ENCODE measurements around the gene ZC2HC1C.
"Not testable (repeated sequence)": the region's sequence is repeated elsewhere in the genome, so short reads cannot be mapped to it uniquely, and the experiment has no call there.

The ZC2HC1C gene

DNA sequence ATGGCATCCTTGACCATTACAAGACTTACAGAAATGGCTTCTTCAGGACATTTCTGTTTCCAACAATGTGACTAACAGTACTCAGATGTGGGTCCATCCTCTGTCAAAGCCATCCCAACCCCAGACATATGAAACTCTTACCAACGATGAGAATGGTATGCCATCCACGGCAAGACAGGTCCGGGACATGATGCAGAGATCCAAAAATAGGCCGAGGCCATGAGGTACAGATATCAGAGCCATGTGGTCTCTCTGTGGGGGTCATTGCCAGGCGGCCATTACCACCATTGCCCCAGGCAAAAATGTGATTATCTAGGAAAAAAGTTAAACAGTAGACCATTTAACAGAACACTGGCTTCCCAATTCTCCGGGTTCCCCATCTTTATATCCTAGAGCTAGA, 27.5 kb downstream of the ZC2HC1C start:
- no peak for DNase-seq (ENCODE audit: low spot score)

DNA sequence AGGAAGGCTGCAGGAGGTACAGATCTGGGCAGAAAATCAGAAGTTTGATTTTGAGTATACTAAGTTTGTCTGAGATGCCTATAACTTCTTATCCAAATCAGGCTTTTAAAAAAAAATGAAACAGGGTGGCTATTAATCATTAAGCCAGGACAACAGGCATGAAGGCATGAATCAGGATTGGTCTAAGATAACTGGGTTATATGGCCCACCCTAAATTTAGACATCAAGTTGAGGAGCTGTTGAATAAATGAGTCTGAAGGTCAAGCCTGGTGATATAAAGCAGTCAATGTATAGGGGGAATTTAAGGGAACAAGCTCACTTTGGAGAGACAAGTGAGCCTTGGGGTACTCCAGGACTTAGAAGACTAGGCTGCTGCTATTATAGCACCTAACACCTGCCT, 28.8 kb downstream of the ZC2HC1C start:
- no peak for DNase-seq (ENCODE audit: low spot score)

DNA sequence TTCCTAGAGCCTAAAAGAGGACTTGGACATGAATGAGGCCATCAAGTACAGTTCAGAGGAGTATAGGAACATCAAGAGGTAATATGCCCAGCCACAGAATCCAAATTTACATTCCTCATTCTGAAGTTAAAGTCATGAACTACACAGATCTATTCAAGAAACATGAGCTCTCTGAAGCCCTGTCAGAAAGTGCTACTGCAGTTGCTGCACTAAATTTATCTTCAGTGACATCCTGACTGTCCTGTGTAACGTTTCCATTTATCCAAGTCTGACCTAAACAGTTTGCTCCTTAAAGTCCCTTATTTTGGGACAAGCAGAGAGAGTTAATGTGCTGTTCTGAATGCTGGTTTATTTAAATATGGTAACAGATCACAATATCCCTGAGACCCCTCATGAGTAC, 29.2 kb downstream of the ZC2HC1C start:
- DNase-seq (ENCODE audit: low spot score): no peak

- DNase-seq (ENCODE audit: low spot score): no peak
Measured at GRCh38 chr14:75101491-75101890, 32.0 kb downstream of the ZC2HC1C start.

GRCh38 chr14:75107186-75107585, 37.7 kb downstream of the ZC2HC1C start:
- no peak for DNase-seq (ENCODE audit: low spot score)

DNA sequence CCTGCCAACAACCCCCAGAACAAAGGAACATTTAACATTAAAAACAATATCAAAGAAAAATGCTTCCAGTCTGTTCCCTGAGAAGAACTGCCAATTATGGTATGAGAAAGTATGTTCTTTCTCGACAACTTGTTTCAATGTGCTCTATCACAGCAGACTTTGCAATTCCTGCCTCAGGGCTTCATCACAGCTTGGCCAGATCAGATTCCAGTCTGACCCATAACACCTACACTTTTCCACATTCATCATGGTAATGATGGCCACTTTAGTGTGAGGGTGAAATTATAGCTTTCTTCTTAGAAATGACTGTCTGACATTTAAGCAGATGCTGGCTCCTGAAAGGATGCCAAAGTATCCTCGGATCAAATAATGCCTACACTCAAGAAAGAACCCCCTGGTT, 40.4 kb downstream of the ZC2HC1C start:
- DNase-seq (ENCODE audit: low spot score): no peak

GRCh38 chr14:75113932-75114539, 44.6 kb downstream of the ZC2HC1C start:
- no peak for DNase-seq (ENCODE audit: low spot score)

GRCh38 chr14:75119056-75119455, 49.6 kb downstream of the ZC2HC1C start:
- no peak for DNase-seq (ENCODE audit: low spot score)

GRCh38 chr14:75120541-75121291, 51.3 kb downstream of the ZC2HC1C start:
- DNase-seq (ENCODE audit: low spot score): no peak

GRCh38 chr14:75121552-75121951, 52.1 kb downstream of the ZC2HC1C start:
- DNase-seq (ENCODE audit: low spot score): no peak

DNA sequence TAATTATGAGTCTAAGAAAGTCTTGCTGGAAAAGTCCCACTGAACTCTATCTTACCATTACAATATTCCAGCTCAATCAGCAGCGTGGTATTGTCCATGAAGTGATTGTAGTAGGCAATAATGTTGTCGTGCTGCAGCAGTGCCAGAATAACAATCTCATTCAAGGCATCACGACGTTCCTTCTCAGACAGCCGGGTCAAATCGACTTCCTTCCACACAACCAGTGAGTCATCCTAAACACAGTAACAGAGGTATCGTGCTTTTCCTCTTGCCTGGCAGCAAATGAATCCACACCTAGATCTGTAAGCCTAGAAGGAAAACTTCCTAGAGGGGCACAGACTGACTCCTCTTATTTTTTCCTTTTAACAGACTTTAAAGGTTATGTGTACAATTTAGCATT, 54.5 kb downstream of the ZC2HC1C start:
- peak; percentile 55 for DNase-seq (ENCODE audit: low spot score)

GRCh38 chr14:75125617-75126016, 56.2 kb downstream of the ZC2HC1C start:
- no peak for DNase-seq (ENCODE audit: low spot score)

DNA sequence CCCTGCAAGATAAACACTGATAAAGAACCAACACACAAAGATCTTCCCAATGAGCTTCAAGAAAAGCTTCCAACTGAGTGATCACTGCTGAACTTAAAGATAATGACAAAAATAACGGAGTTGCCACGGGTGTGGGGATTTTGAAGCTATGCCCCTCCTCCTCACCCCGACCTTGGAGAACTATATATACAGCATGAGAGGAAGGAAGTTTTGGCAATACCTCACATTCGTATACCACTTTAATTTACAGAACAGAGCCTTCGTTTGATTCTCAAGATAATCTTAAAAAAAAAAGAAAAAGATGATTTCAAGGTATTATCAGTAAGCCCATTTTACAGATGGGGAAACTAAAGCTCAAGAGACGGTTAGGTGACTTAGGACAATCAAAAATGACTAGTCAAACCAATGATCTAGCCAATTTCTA, 56.7 kb downstream of the ZC2HC1C start:
- DNase-seq (ENCODE audit: low spot score): peak; percentile 25

DNA sequence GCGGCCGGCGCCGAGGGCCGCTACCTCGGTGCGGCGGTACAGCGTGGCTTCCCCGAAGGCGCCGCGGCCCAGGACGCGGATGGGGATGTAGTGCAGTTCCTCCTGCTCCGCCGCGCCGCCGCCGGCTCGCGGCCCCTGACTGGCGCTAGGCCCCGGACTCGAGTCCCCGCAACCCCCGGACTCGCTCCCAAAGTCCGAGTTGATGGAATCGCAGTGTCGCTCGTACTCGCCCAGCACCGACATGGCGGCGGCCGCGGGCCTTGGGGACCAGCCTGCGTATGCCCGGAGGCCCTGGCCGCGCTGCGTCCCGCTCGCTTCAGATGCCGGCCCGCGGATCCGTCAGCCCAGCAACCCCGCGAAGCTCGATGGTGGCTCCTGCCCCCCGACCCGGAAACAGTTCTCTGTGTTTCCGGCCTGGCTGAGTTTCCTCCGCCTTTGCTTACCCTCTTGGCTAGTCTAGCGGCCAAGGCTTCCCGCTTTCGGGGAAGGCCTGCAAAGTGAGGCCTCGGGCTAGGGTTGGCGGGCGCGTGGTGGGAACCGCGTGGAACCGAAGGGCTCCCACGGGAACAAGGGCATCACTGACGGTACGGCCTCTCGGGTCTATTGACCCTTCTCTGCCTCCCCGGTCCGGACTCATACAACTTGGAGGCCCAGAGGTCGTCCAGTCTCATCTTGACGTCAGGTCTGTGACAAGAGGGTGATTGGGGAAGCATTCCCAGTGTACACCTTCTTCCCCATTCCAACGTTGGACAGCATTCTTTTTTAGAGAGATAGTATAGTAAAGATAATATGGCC, 57.4 kb downstream of the ZC2HC1C start, which contains the start of gene NEK9:
Gene NEK9, minus strand, starts transcription at position 370 of the 795 bp plus-strand sequence. Its CDS starts 127 bp downstream, at position 243.
- DNase-seq (ENCODE audit: low spot score): peak; percentile 89

- not testable (repeated sequence) for DNase-seq (ENCODE audit: low spot score)
Measured at GRCh38 chr14:75127474-75127820, 58.0 kb downstream of the ZC2HC1C start.

- DNase-seq (ENCODE audit: low spot score): no peak
Measured at GRCh38 chr14:75127903-75128595, 58.6 kb downstream of the ZC2HC1C start.

GRCh38 chr14:75128596-75128990, 59.2 kb downstream of the ZC2HC1C start:
- no peak for DNase-seq (ENCODE audit: low spot score)

Measured in CD4-positive, alpha-beta T cell treated with Interleukin-15 for 4 hours (primary cell).